ENCODE measurements around the gene CLEC20A.
A peak's percentile ranks its signal among the peaks of the same experiment; 100 is the strongest.

CLEC20A gene

DNA sequence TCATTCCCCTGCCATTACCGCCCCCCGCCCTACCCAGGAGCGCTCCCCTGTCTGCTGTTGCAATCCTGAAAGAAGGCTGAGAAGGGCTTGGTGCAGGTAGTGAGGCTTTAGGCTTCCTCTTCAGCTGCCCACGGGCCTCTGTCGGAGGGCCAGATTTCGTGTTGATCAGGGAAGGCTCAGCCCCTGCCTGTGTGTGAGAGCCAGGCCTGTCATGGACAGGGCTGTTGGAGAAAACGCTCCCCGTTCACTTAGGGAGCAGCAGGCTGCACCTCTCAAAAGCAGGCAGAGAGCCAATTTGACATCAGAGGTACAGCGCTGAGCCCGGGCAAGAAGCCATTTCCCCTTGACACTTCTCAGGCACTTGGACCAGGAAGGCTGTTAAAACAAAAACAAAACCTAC is 35.1 kb upstream of the CLEC20A start:
- Histone ChIP-seq H2AK5ac (ENCODE audit: low read depth, low read length) (no peak overlapping the region), H3K27me3 (ENCODE audit: control insufficient read depth in 3 of 3, insufficient read depth in 3 of 3, low read depth in 1 of 3, low read length in 3 of 3) (peaks cover 0 to 31% (median 0%) of the 10 kb centered on the region in 3 experiments), H4K91ac (ENCODE audit: low read depth, low read length, poor library complexity) (no peak overlapping the region), H2AFZ (ENCODE audit: low read length) (peak overlapping the region; percentile 81), H3K36me3 (replicated peaks in 1 of 2; ENCODE audit: control insufficient read depth in 2 of 2, insufficient read depth in 2 of 2, low read length in 2 of 2) (no peaks in the 10 kb centered on the region), H2BK120ac (ENCODE audit: low read depth, low read length) (no peak overlapping the region), H3K79me1 (ENCODE audit: low read depth, low read length) (no peaks in the 10 kb centered on the region), H2BK5ac (ENCODE audit: low read length) (no peak overlapping the region), H3K4me3 (ENCODE audit: low read length in 2 of 2) (no peak overlapping the region), H3K18ac (ENCODE audit: low read length) (no peak overlapping the region), H4K8ac (ENCODE audit: low read depth, low read length) (peak overlapping the region; percentile 70), H3K23ac (ENCODE audit: low read depth, low read length, poor library complexity) (no peak overlapping the region), H3K14ac (ENCODE audit: low read length) (no peak overlapping the region), H3K4ac (ENCODE audit: low read length) (no peak overlapping the region), H3K9me3 (replicated peaks in 1 of 2; ENCODE audit: control insufficient read depth in 2 of 2, insufficient read depth in 1 of 2, low read depth in 1 of 2, low read length in 2 of 2) (no peaks in the 10 kb centered on the region), H2BK12ac (ENCODE audit: low read length) (no peak overlapping the region), H2BK15ac (ENCODE audit: low read length) (no peak overlapping the region), H3K9ac (ENCODE audit: low read depth, low read length, poor library complexity) (no peak overlapping the region), H3K4me2 (ENCODE audit: insufficient read depth, low read length, poor library complexity, severe bottlenecking) (no peak overlapping the region), H3K27ac (replicated peaks; ENCODE audit: low read length) (no peak overlapping the region), H3K4me1 (ENCODE audit: control insufficient read depth in 2 of 2, insufficient read depth in 1 of 2, low read depth in 1 of 2, low read length in 2 of 2) (no peaks in the 10 kb centered on the region)
- no peak for DNase-seq (ENCODE audit: low spot score)
- no CpG with 5 or more reads among the region's 10 CpGs for WGBS, 2 donors (ENCODE audit: extremely low coverage in 2 of 2, insufficient read length in 2 of 2, insufficient replicate concordance in 1 of 2)

DNA sequence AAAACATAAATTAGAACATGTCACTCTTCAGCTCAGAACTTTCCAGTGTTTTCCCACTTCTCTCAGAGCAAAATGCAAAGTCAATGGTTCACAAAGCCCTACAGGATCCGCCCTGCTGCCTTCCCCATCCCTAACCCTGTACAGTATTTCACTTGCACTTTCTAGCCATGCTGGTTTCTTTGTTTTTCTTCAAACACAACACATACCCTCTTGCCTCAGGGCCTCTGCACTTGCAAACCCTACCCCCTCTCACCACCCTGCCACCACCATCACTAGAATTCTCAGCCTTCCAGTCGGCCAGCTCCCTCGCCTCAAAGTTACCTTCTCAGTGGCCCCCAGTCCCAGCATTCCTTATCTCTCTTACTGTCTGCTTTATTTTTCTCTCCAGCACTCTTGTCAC is 33.7 kb upstream of the CLEC20A start:
- no peak overlapping the region for H3K27ac ChIP-seq (replicated peaks; ENCODE audit: low read length)
- no peak overlapping the region for H2BK120ac ChIP-seq (ENCODE audit: low read depth, low read length)
- no peak for DNase-seq (ENCODE audit: low spot score)

DNA sequence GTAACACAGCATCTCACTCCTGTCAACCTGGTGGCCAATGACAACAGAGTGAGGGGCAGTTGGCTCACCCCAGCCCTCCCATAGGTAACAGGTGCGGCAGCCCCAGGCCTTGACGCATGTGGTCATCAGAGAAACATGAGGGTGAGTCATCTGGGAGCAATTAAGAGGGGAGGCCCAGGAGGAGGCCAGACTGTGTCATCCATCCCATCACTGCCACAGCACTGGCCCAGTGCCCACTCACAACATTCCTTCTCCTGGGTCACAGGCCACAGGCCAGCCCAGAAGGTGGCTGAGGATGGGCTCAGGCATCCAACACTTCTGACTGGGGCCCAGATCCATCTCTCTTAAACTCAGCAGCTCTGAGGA is 33.3 kb upstream of the CLEC20A start:
- Histone ChIP-seq H3K14ac (ENCODE audit: low read length) (no peak overlapping the region), H3K4me1 (ENCODE audit: control insufficient read depth in 2 of 2, insufficient read depth in 1 of 2, low read depth in 1 of 2, low read length in 2 of 2) (no peaks in the 10 kb centered on the region), H3K79me1 (ENCODE audit: low read depth, low read length) (no peaks in the 10 kb centered on the region), H2BK12ac (ENCODE audit: low read length) (no peak overlapping the region), H3K9me3 (replicated peaks in 1 of 2; ENCODE audit: control insufficient read depth in 2 of 2, insufficient read depth in 1 of 2, low read depth in 1 of 2, low read length in 2 of 2) (no peaks in the 10 kb centered on the region), H4K91ac (ENCODE audit: low read depth, low read length, poor library complexity) (no peak overlapping the region), H3K18ac (ENCODE audit: low read length) (no peak overlapping the region), H3K4me2 (ENCODE audit: insufficient read depth, low read length, poor library complexity, severe bottlenecking) (no peak overlapping the region), H2BK15ac (ENCODE audit: low read length) (no peak overlapping the region), H2BK5ac (ENCODE audit: low read length) (no peak overlapping the region), H3K27me3 (ENCODE audit: control insufficient read depth in 3 of 3, insufficient read depth in 3 of 3, low read depth in 1 of 3, low read length in 3 of 3) (peaks cover 0 to 28% (median 0%) of the 10 kb centered on the region in 3 experiments), H3K27ac (replicated peaks; ENCODE audit: low read length) (no peak overlapping the region), H2AK5ac (ENCODE audit: low read depth, low read length) (no peak overlapping the region), H3K23ac (ENCODE audit: low read depth, low read length, poor library complexity) (no peak overlapping the region), H3K4ac (ENCODE audit: low read length) (no peak overlapping the region), H2AFZ (ENCODE audit: low read length) (peak overlapping the region; percentile 12), H4K8ac (ENCODE audit: low read depth, low read length) (no peak overlapping the region), H3K9ac (ENCODE audit: low read depth, low read length, poor library complexity) (no peak overlapping the region), H3K4me3 (ENCODE audit: low read length in 2 of 2) (no peak overlapping the region), H3K36me3 (replicated peaks in 1 of 2; ENCODE audit: control insufficient read depth in 2 of 2, insufficient read depth in 2 of 2, low read length in 2 of 2) (no peaks in the 10 kb centered on the region), H2BK120ac (ENCODE audit: low read depth, low read length) (no peak overlapping the region)
- no CpG with 5 or more reads among the region's 2 CpGs for WGBS, 2 donors (ENCODE audit: extremely low coverage in 2 of 2, insufficient read length in 2 of 2, insufficient replicate concordance in 1 of 2)
- DNase-seq (ENCODE audit: low spot score), result no peak

More for the DNA sequence above, 33.7 kb upstream of the CLEC20A start:
- Histone ChIP-seq H3K27me3 (ENCODE audit: control insufficient read depth in 3 of 3, insufficient read depth in 3 of 3, low read depth in 1 of 3, low read length in 3 of 3) (peaks cover 0 to 28% (median 0%) of the 10 kb centered on the region in 3 experiments), H3K4me1 (ENCODE audit: control insufficient read depth in 2 of 2, insufficient read depth in 1 of 2, low read depth in 1 of 2, low read length in 2 of 2) (no peaks in the 10 kb centered on the region), H2AFZ (ENCODE audit: low read length) (peak overlapping the region; percentile 12), H3K14ac (ENCODE audit: low read length) (no peak overlapping the region), H3K4ac (ENCODE audit: low read length) (no peak overlapping the region), H3K18ac (ENCODE audit: low read length) (no peak overlapping the region), H3K36me3 (replicated peaks in 1 of 2; ENCODE audit: control insufficient read depth in 2 of 2, insufficient read depth in 2 of 2, low read length in 2 of 2) (no peaks in the 10 kb centered on the region), H3K9me3 (replicated peaks in 1 of 2; ENCODE audit: control insufficient read depth in 2 of 2, insufficient read depth in 1 of 2, low read depth in 1 of 2, low read length in 2 of 2) (no peaks in the 10 kb centered on the region), H3K23ac (ENCODE audit: low read depth, low read length, poor library complexity) (no peak overlapping the region), H4K8ac (ENCODE audit: low read depth, low read length) (no peak overlapping the region), H4K91ac (ENCODE audit: low read depth, low read length, poor library complexity) (no peak overlapping the region), H3K9ac (ENCODE audit: low read depth, low read length, poor library complexity) (no peak overlapping the region), H2BK5ac (ENCODE audit: low read length) (no peak overlapping the region), H2BK15ac (ENCODE audit: low read length) (no peak overlapping the region), H3K79me1 (ENCODE audit: low read depth, low read length) (no peaks in the 10 kb centered on the region), H2BK12ac (ENCODE audit: low read length) (no peak overlapping the region), H2AK5ac (ENCODE audit: low read depth, low read length) (no peak overlapping the region), H3K4me2 (ENCODE audit: insufficient read depth, low read length, poor library complexity, severe bottlenecking) (no peak overlapping the region), H3K4me3 (ENCODE audit: low read length in 2 of 2) (no peak overlapping the region)
- WGBS, 2 donors (ENCODE audit: extremely low coverage in 2 of 2, insufficient read length in 2 of 2, insufficient replicate concordance in 1 of 2), result no CpG with 5 or more reads among the region's 3 CpGs

GRCh38 chr1:178529364-178530036 is 32.7 kb upstream of the CLEC20A start:
- H3K4ac ChIP-seq (ENCODE audit: low read length), result no peak overlapping the region
- H2BK120ac ChIP-seq (ENCODE audit: low read depth, low read length), result no peak overlapping the region
- no peak overlapping the region for H2BK15ac ChIP-seq (ENCODE audit: low read length)
- H3K27ac ChIP-seq (replicated peaks; ENCODE audit: low read length), result no peak overlapping the region
- no peak overlapping the region for H2BK12ac ChIP-seq (ENCODE audit: low read length)
- no peak overlapping the region for H4K8ac ChIP-seq (ENCODE audit: low read depth, low read length)
- H3K4me3 ChIP-seq (ENCODE audit: low read length in 2 of 2), result no peak overlapping the region
- no peak overlapping the region for H3K23ac ChIP-seq (ENCODE audit: low read depth, low read length, poor library complexity)
- H2BK5ac ChIP-seq (ENCODE audit: low read length), result no peak overlapping the region
- H3K27me3 ChIP-seq (ENCODE audit: control insufficient read depth in 3 of 3, insufficient read depth in 3 of 3, low read depth in 1 of 3, low read length in 3 of 3), result peaks cover 0 to 28% (median 0%) of the 10 kb centered on the region in 3 experiments
- no peak overlapping the region for H3K9ac ChIP-seq (ENCODE audit: low read depth, low read length, poor library complexity)
- H4K91ac ChIP-seq (ENCODE audit: low read depth, low read length, poor library complexity), result no peak overlapping the region
- H3K14ac ChIP-seq (ENCODE audit: low read length), result no peak overlapping the region
- no peak for DNase-seq (ENCODE audit: low spot score)
- no peak overlapping the region for H3K18ac ChIP-seq (ENCODE audit: low read length)
- no CpG with 5 or more reads among the region's 8 CpGs for WGBS, 2 donors (ENCODE audit: extremely low coverage in 2 of 2, insufficient read length in 2 of 2, insufficient replicate concordance in 1 of 2)
- H2AK5ac ChIP-seq (ENCODE audit: low read depth, low read length), result no peak overlapping the region
- no peaks in the 10 kb centered on the region for H3K4me1 ChIP-seq (ENCODE audit: control insufficient read depth in 2 of 2, insufficient read depth in 1 of 2, low read depth in 1 of 2, low read length in 2 of 2)
- H3K4me2 ChIP-seq (ENCODE audit: insufficient read depth, low read length, poor library complexity, severe bottlenecking), result no peak overlapping the region
- H3K36me3 ChIP-seq (replicated peaks in 1 of 2; ENCODE audit: control insufficient read depth in 2 of 2, insufficient read depth in 2 of 2, low read length in 2 of 2), result no peaks in the 10 kb centered on the region
- H3K79me1 ChIP-seq (ENCODE audit: low read depth, low read length), result no peaks in the 10 kb centered on the region
- no peaks in the 10 kb centered on the region for H3K9me3 ChIP-seq (replicated peaks in 1 of 2; ENCODE audit: control insufficient read depth in 2 of 2, insufficient read depth in 1 of 2, low read depth in 1 of 2, low read length in 2 of 2)
- H2AFZ ChIP-seq (ENCODE audit: low read length), result no peak overlapping the region

Data from neuronal stem cell (in vitro differentiated cells).